CD4-positive, alpha-beta T cell treated with Interleukin-12 subunit alpha and Interleukin-12 subunit beta, for 1 hour (primary cell): ENCODE data around the gene RUNX1.
"Not testable (repeated sequence)": the region's sequence is repeated elsewhere in the genome, so short reads cannot be mapped to it uniquely, and the experiment has no call there.

Source experiments
- DNase-seq: peaks from one replicate; pipeline ENCODE4 v3.0.0-alpha.2; 2020

RUNX1 gene

DNA sequence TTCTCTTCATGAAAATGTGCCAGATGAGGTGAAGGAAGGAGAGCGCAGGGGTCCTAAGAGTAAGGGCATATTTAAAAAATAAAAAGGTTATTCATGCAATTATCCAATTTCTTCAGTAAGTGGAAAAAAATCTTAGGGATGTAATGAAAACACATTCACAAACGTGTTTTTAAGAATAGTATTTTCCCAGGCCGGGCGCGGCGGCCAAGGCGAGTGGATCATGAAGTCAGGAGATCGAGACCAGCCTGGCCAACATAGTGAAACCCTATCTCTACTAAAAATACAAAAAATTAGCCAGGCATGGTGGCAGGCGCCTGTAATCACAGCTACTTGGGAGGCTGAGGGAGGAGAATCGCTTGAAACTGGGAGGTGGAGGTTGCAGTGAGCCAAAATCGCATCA is 82.2 kb downstream of the RUNX1 start:
- not testable (repeated sequence) for DNase-seq

DNA sequence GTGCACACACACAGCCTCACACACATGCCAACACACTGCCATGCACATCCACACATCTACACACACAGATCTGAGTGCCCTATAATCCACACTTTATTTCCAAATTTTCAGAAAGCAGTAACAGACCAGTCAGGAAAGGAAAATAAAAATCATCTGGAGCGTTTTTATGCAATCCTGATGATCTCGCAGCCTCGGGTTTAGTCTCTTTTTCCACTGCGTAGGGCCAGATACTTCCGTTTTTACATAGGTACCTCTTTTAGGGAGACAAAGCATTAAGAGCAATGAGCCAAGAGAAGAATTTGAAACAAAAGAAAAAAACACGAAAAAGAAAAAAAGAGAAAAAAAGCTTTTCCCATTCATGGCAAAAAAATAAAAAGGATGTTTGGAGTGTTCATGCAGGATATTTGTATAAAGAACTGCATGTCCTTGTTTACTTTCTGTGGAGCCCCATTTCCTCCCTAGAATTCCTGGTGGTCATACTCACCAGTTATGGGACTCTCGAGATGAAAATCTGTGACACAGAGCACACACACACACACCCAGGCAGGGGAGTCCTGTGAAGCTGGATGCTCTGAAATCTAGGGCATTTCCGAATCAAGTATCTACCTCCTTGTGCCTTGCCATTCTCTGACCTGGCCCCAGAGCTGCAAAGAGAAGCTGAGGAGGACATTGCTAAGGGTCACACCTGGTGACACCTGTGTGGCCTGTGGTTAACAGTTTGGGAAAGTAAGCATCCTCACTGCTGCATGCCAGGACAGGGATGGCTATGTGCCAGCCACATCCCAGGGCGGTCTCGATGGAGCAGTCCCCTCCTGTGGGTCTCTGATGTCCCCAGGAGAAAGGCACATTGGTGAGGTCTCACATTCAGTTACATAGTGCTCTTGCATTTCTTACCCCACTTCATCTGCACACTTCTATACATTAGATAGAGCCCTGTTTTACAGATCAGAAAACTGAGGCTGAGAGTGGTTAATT is 83.6 kb downstream of the RUNX1 start:
- DNase-seq, result no peak

DNA sequence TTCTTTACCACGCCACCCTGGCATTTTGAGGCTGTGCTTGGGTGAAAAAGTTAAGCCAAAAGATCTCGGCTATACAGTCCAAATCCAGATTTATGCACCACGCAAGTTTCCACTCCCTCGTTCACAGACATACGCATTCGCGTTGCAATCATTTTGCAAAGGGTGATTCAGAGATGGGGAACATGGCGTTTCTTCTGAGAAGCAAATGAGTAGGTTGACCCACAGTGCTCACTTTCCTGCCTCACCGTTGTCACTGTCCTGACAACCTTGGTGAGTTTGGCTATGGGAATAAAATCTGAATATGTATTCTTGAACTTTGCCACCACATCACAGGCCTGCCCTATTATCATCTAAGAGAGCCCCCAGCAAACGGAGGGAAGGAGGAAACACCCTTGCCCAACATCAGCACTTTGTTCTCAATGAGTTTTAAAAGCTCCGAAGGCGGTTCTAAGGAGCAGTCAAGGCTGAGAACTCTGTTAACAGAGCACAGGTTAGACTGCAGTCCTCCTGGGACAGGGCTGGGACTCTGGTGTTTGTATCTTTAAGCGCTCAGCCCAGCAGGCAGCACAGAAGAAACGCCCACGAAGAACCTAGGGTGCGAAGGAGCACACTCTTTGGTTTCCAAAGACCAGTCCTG is 86.4 kb downstream of the RUNX1 start:
- DNase-seq, result no peak

DNA sequence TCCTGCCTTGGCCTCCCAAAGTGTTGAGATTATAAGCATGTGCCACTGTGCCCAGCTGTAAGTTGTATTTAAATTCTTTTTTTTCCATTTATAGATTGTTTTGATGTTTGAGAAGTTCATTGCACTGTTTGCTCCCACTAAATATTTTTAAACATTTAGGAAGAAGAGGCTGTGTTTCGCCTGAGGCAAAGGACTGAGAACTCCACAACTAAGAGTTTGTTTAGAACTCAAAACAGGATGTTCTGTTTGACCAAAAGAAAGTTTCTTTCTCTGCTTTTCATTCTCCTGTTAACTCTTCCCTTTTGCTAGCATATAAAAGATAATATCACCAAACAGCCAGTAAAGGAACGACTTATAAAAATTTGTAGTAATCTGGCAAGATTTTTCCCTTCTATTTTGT is 87.0 kb downstream of the RUNX1 start:
- no peak for DNase-seq

DNA sequence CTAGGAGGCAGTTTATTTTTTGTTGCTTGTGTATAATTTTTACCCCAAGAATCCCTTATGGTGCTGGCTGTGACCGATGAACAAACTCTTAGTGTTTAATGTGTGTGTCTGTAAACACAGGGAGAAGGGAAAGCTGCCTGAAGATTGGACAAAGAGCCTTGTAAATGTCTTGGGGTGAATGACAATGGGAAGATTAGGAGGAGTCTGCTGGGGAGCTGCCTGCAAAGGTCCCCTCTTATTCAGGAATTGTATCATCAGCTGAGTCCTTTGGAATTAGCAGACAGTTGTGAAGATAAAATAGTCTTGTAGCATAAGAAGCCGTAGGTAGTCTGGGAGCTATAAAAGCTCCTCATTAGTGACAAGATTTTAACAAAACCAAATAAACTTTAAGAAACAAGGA is 88.4 kb downstream of the RUNX1 start:
- DNase-seq, result no peak

DNA sequence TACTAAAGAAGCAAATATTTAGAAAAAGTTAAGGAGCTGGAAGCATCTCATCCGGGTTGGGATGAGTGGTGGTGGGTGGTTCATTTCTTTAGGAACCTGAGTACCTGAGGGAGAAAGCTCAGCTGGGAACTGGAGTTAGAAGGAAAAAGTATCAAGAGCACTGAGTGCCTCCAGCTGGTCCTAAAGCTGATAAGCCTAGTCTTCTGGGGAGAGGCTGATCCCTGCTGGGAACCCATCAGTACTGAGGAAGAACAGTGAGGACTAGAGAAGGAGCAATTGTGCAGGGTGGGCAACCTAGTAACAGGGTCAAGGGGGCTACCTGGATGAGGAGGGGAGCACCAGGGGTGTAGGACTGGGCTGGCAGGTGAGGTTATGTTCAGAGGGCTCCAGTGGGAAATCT is 89.5 kb downstream of the RUNX1 start:
- DNase-seq, result no peak

DNA sequence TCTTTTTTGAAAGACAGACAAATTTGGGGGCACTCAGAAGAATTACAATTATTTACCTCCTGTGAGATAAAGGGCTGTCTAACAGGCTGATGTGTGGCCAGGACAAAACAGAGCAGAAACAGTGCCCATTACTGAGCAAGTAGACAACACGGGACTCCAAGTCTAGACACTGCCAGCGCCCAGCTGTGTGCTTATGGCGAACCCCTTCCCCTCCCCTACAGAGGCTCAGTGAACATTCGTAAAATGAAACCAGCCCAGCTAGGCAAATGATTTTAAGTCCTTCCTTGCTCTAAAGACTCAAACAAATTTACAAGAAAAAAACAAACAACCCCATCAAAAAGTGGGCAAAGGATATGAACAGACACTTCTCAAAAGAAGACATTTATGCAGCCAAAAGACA is 91.1 kb downstream of the RUNX1 start:
- DNase-seq, result no peak

DNA sequence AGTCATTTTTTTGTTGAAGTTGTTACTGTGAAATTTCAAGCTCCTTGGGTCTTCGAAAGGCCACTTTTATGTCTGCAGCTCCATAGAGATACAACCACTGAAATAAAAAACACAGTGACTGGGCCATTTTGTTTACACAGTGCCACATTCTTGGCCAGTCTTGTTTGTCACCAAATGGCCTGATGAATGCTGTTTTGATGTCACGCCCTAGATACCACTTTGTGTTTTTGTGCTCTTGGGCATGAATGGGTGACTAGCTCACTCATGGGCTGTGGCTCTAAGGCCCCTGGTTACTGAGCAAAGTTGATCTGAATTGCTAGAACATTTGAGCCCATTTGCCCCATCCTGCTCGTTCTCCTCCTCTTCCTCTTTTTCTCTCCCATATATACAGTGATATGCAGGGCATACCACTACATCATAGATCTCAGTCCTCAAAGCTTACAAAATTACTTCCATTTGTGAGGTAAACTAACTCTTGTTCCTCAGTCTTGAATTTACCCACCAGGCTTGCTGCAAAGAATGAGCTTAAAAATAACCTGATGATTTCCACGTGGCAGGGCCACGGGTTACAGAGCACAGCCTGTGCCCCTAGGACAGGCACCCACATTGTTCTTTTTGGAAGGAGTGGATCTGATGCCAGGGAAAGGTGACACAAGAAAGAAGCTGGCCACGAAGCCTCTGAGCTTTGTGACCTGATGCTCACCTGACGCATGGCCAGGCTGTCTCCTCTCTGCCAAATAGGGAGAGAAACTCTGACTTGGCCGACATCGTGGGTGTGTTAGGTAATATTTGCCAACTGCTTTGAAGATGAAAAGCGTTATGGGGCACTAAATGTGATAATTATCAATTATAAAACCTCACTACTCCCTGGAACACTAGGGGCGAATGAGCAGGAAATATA is 92.4 kb downstream of the RUNX1 start:
- DNase-seq, result no peak

DNA sequence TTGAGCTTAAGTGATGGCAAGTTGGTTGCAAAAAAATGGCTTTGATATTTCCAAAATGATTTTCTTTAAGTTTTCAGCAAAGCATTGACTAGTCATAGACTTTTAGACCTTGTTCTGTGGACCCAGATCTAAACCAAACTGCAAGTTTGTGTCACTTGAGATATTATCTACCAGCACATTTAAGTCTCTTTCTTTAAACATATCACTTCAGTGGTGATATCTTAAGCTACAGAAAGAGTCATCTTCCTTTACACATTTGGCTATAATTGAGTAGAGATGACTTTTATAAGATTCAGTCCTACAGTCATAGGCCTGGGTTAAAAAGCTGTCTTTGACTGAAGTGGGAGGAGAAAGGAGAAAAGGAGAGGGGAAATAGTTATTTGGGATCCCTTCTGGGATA is 95.2 kb downstream of the RUNX1 start:
- no peak for DNase-seq

DNA sequence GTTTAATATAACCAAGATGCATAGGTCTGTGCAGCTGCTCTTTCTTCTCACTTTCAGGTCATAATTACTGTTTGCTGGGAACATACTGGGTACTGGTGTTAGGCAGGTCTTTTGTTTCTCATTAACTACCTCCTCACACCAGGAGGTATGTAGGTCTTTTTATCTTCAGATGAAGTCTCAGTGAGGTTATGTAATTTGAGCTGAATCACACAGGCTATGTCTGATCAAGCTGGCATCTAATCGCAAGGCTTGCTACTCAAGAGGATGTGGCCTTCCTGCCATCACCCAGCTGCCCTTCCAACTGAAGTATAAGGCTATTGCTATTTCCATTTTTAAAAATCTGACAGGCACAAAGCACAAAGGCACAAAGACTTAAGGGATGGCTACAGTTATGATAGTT is 96.4 kb downstream of the RUNX1 start:
- no peak for DNase-seq

DNA sequence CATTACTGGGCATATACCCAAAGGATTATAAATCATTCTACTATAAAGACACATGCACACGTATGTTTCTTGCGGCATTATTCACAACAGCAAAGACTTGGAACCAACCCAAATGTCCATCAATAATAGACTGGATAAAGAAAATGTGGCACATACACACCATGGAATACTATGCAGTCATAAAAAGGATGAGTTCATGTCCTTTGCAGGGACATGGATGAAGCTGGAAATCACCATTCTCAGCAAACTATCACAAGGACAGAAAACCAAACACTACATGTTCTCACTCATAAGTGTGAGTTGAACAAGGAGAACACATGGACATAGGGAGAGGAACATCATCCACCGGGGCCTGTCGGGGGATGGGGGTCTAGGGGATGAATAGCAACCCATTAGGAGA is 97.2 kb downstream of the RUNX1 start:
- DNase-seq, result not testable (repeated sequence)

DNA sequence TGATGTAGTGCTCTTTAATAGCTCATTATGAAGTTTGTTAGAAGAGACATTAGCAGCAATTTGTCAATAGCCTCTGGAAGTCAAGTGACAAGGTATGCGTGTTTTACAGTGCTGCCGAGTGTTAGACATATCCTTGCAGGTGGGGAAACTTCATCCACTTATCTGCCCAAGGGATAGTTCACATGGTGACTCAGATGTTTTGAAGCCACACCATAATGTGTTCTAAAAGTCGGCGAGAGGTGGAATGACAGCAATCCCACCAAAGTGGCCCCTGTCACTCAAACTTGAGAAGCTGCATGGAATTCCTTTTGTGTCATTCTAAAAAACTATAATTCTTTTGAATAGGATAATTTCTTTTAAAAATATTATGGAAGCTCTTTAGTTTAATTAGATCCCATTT is 98.1 kb downstream of the RUNX1 start:
- DNase-seq, result no peak

DNA sequence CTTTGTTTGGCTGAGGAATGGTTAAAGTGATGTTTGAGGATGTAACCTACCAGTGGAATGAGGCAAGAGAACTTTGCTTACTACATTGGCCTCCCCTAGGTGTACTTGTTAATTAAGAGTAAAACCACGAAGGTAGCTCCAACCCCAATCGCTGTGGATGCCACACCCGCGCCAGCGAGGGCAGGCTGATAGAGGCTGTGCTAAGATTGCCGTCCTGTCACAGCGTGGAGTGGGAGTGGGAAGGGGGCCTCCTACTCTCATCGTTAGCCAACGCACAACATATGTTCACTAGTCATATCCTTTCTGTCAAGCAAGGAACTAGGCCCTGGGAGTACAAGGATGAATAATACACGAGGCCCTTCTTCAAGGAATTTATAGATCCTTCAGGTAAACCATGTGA is 99.6 kb downstream of the RUNX1 start:
- DNase-seq, result no peak

DNA sequence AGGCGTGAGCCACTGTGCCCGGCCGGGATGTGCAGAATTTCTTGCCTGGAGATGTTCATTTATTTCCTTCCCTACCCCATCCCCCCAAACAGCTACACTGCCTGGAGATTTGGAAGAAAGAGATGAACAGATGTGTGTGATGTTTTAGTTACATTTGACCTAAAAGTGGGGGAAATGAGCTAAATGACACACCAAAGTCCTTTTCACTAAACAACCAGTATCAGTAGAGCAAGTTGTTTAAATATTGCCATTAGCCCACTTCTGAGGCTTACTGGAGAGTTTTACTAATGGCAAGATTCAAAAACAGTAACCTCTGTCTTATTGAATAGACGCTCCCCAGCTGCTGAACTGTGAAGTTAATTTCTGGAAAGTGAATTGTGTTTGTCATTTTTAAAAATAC is 100.1 kb downstream of the RUNX1 start:
- no peak for DNase-seq

DNA sequence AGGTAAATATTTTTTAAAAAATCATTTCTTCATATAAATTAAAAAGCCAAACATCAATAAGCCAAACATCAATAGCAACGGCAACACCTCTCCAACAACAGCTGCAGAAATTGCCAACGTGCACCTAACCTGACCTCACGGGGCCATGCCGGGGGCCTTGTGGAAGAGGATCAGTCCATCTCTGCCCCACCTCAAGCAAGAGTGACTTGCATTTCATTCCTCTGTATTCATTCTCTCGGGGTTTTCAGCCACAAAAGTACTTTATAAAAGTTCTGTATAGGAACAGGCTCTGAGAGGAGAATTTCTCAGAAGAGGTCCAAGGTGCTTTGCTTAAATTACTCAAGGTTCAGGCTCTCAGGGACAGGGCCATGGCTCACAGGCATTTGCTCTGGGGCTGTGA is 100.9 kb downstream of the RUNX1 start:
- DNase-seq, result no peak

DNA sequence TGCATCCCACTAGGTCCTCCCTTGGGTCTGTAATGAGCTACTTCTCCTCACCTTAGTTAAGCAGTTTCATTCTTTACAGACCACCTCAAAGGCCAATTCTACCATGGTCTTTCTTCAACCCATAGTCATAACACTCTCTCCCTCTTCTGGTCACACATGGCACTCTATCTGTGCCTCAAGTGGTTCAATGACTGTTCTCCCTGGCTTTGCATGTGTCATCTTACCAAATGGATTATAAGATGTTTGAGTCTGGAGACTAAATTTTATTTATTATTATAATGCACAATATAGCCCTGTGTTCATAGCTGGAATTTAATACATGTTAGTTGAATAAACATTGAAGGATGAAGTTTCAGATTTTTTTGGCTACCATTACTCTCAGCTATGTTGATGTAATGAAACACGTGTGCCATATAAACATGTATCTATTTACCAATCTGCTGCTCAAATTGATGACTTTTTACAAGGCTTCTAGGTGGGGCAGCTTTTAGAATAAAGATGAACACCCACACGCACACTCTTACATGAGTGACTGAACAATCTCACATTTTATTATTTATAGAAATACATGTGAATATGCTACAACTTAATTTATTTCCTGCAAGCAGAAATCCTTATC is 102.1 kb downstream of the RUNX1 start:
- no peak for DNase-seq

DNA sequence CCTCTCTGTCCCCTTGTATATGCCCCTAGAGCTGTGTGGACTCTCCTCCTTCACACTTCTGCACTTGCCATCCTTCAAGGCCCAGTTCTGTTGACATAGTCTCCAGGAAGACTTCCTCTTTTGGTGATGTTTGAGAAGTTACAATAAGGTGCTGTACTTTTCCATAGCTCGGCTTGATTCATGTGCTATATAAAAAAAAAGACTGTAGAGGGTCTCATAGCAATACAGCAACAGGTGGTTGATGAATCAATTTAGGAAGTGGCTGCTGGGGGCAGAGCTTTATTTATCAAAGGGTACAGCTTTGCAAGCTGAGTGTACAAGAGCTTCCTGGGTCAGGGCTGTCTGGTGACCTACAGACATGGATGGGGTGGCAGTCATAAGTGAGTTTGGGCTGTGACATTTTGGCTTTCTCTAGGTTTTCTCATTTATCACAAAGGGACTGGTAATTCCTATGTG is 102.7 kb downstream of the RUNX1 start:
- no peak for DNase-seq

DNA sequence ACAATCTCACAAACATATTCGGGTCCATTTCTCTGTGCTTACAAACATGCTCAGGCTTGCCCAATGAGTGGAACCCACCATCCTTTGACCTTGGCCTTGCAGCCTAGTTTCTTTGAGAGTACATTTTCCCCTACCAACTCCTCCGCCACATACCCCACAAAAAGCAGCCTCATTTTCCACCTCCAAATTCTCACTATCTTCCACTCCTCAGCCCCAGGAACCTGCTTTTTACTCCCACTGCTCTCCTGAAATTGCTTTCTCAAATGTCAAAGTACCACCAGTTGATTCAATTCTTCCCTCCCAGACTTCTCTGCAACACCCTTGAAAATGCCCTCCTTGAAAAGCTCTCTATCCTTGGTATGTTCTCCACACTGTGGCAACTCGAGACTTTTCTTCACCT is 103.8 kb downstream of the RUNX1 start:
- no peak for DNase-seq

DNA sequence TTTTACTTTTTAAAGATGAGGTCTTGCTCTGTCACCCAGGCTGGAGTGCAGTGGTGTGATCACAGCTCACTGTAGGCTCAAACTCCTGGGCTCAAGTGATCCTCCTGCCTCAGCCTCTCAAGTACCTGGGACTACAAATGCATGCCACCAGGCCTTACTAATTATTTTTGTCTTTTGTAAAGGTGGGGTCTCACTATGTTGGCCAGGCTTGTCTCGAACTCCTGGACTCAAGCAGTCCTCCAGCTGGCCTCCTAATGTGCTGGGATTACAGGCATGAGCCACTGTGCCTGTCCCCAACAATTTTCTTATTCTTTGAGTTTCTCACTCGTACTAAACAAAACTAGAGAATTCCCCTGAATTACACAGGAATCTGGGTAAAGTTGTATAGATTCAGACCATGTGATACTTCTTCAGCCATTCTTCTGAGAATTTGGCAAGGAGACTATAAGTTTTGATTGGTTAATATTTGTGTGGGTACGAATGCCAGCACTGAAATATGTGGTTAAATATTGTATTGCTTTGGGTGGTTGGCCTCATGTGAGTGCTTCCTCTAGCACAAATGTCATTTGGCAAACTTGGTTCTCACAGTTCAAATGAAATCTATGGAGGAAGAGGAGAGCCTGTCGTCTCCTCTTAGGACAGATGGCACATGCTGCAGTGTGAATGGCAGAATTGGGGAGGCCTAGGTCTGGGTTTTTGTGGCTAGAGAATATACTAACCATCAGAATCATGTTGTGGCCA is 104.9 kb downstream of the RUNX1 start:
- no peak for DNase-seq

DNA sequence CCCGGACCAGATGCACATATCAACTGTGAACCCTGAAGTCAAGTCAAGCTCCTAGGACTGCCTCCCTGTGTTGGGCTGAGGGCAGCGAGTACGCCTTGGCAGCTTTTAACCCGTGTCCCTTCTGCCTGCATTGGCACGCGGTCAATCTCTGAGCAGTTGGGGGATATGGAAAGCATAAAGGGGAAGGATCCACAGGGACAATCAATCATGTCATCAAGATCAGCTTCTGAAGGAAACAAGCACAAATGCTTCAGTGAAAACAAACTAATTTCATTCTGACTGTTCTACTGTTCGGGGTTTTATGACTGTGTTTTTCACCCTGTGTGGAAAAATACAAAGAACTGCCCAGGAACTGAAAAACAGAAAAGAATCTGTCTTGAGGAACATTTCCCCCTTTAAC is 106.2 kb downstream of the RUNX1 start:
- no peak for DNase-seq

DNA sequence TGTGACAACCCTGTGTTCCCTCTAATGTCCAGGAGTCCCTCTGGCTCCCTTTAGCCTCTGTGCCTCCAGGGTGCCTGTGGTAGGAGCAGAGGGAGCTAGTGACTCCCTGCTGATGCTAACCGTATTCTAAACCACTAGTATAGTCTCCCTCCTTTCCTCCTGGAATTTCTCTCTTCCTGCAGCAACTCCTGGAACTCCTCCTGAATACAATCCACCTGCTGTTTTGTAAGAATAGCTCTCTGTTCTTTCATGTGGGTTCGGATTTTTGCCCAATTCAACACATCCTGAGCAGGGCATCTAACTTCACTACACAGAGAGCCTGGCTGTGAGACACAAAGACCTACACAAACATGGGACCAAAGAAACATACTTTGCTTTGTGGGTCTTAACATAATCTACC is 107.9 kb downstream of the RUNX1 start:
- no peak for DNase-seq

DNA sequence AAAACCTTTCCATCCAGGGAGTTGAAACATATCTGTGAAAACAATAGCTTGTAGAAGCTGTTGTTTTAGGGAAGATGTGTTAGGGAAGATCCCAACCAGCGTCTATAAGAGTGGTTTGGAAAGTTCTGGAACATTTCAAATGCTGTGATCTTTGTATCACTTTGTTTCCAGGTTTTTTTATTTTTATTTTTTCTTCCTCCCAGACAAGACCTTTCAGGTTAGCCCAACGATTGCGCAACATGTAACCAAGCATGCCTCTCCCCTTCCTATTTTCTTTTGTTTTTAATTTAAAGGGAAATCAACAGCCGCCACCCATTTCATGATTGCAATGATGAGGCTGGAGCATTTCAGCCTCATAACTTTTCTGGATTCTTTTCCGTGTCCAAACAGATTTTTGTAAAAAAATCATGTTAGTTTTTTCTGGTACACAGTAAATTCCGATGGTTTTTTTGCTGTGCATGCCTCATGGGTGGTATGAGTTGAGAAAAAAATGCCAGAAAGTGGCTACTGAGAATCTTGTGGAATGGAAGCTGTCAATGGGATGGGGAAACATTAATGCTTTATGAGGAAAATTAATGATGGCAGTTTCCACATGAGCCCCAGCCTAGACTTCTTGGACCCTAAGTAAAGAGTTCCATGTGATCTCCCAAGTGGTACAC is 109.3 kb downstream of the RUNX1 start:
- DNase-seq, result no peak
